Caki2 (cell line): ENCODE measurements around the gene MYBBP1A. TPM values are rescaled to one million over a fixed set of nuclear protein-coding genes. Genes with fewer than 3 reads are reported as not detected.

Experiments used
- DNase-seq: peaks from one replicate; pipeline ENCODE4 v3.0.0-alpha.2; 2015; ENCODE audit warnings: low read depth
- in situ Hi-C: cut with HindIII; loops from 2 replicates; pipeline ENCODE4 v1.10.0; 2016; ENCODE audit warnings: low sequenced_read_pairs, low pct_unique_long_range_greater_than_20kb, mixed read lengths
- total RNA-seq: library from RNA; depleted of rRNA; stranded (reverse); fragments of >200 nt; shearing (Covaris generic); gene quantifications from 2 replicates; pipeline ENCODE4 v1.2.3, GENCODE V29; 2014; ENCODE audit warnings: low replicate concordance

Gene MYBBP1A
- total RNA-seq, 1 experiment from 2014 or later = 44.8 TPM

- in situ Hi-C loops = no loop called here
- DNase-seq = no peak
Observed at GRCh38 chr17:4557626-4558346, 2.6 kb upstream of the MYBBP1A start.

GRCh38 chr17:4556996-4557395, 1.8 kb upstream of the MYBBP1A start:
- in situ Hi-C loops = no loop called here
- no peak for DNase-seq

- in situ Hi-C loops = no loop called here
- DNase-seq = no peak
Observed at GRCh38 chr17:4555873-4556759, 932 bp upstream of the MYBBP1A start.

- DNase-seq = no peak
- in situ Hi-C loops = no loop called here
Observed at GRCh38 chr17:4554441-4554996, 665 bp downstream of the MYBBP1A start.

- no peak for DNase-seq
- in situ Hi-C loops = no loop called here
Observed at GRCh38 chr17:4553669-4554068, 1.5 kb downstream of the MYBBP1A start.

GRCh38 chr17:4551796-4552525, 3.2 kb downstream of the MYBBP1A start:
- in situ Hi-C loops = no loop called here
- DNase-seq = no peak

- in situ Hi-C loops = no loop called here
- DNase-seq = no peak
Observed at GRCh38 chr17:4551141-4551540, 4.0 kb downstream of the MYBBP1A start.

GRCh38 chr17:4550534-4551039, 4.6 kb downstream of the MYBBP1A start:
- in situ Hi-C loops = no loop called here
- DNase-seq = no peak

GRCh38 chr17:4549781-4550533, 5.2 kb downstream of the MYBBP1A start:
- in situ Hi-C loops = no loop called here
- DNase-seq = no peak

GRCh38 chr17:4548721-4549531, 6.3 kb downstream of the MYBBP1A start:
- in situ Hi-C loops = no loop called here
- no peak for DNase-seq

GRCh38 chr17:4548061-4548461, 7.1 kb downstream of the MYBBP1A start:
- no peak for DNase-seq

GRCh38 chr17:4547118-4547906, 7.9 kb downstream of the MYBBP1A start:
- in situ Hi-C loops = no loop called here
- DNase-seq = no peak

More at GRCh38 chr17:4548061-4548461, 7.1 kb downstream of the MYBBP1A start:
- in situ Hi-C loops = no loop called here

- in situ Hi-C loops = no loop called here
- DNase-seq = no peak
Observed at GRCh38 chr17:4545217-4545951, 9.8 kb downstream of the MYBBP1A start.

GRCh38 chr17:4544951-4545216, 10.3 kb downstream of the MYBBP1A start:
- DNase-seq = no peak
- in situ Hi-C loops = no loop called here

- in situ Hi-C loops = no loop called here
- DNase-seq = no peak
Observed at GRCh38 chr17:4544135-4544950, 10.8 kb downstream of the MYBBP1A start.
